ENCODE measurements around the gene ATP6V1C2.

The ATP6V1C2 gene

GRCh38 chr2:10831400-10831985 lies 110.1 kb downstream of the ATP6V1C2 start:
- Histone ChIP-seq H3K9ac (ENCODE audit: low read depth in 1 of 2, low read length in 2 of 2) (no peak overlapping the region), H3K9me3 (ENCODE audit: control insufficient read depth in 1 of 2, low read length in 2 of 2) (no peaks in the 10 kb centered on the region), H3K27ac (ENCODE audit: low read depth, low read length) (no peak overlapping the region), H3K36me3 (ENCODE audit: control insufficient read depth in 1 of 2, insufficient read depth in 2 of 2, low read length in 2 of 2) (no peaks in the 10 kb centered on the region), H3K27me3 (ENCODE audit: control insufficient read depth in 1 of 2, insufficient read depth in 2 of 2, low read length in 2 of 2) (peaks cover 4 to 5% of the 10 kb centered on the region in 2 donors), H3K4me1 (ENCODE audit: control insufficient read depth in 1 of 2, insufficient read depth in 2 of 2, low read length in 2 of 2) (peaks cover 10 to 13% of the 10 kb centered on the region in 2 donors), H3K4me3 (ENCODE audit: low read depth in 1 of 2, low read length in 2 of 2) (no peak overlapping the region)

- Histone ChIP-seq H3K27ac (ENCODE audit: low read depth, low read length) (no peak overlapping the region), H3K9ac (ENCODE audit: low read depth in 1 of 2, low read length in 2 of 2) (no peak overlapping the region), H3K4me1 (ENCODE audit: control insufficient read depth in 1 of 2, insufficient read depth in 2 of 2, low read length in 2 of 2) (peaks cover 10 to 13% of the 10 kb centered on the region in 2 donors), H3K27me3 (ENCODE audit: control insufficient read depth in 1 of 2, insufficient read depth in 2 of 2, low read length in 2 of 2) (peaks cover 4 to 5% of the 10 kb centered on the region in 2 donors), H3K4me3 (ENCODE audit: low read depth in 1 of 2, low read length in 2 of 2) (no peak overlapping the region), H3K9me3 (ENCODE audit: control insufficient read depth in 1 of 2, low read length in 2 of 2) (no peaks in the 10 kb centered on the region), H3K36me3 (ENCODE audit: control insufficient read depth in 1 of 2, insufficient read depth in 2 of 2, low read length in 2 of 2) (no peaks in the 10 kb centered on the region)
These were observed 110.9 kb downstream of the ATP6V1C2 start for GRCh38 chr2:10832203-10832936.

- H3K27ac ChIP-seq (ENCODE audit: low read depth, low read length): no peak overlapping the region
- H3K4me3 ChIP-seq (ENCODE audit: low read depth in 1 of 2, low read length in 2 of 2): no peak overlapping the region
- no peak overlapping the region for H3K9ac ChIP-seq (ENCODE audit: low read depth in 1 of 2, low read length in 2 of 2)
These were observed 111.6 kb downstream of the ATP6V1C2 start for GRCh38 chr2:10833021-10833420.

DNA sequence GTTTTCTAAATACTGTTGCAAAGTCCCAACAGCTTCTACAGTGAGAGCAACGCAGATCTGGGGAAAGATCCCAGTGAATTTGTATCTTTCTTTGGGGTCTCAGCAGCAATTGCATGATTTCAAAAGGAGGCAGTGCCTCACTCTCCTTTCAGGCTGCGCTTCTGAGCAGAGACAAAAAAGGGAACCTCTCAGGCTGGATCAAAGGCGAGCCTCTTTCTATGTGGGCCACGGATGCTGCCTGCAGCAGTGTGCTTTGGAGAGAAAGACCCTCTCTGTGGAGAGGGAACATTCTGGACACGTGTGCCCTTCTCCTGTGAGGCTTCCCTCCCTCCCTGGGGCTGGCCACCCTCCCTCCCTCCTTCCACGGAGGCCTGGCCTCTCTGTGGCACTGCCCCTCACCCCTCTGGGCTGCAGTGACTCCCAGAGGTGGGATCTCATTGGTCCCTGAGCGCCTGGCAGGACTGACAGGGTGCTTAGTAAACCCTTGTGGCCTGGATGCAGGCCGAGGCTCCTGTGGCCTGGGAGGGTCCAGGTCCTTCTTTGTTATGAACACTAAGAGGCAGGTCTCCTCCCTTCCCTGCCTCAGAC lies 112.7 kb downstream of the ATP6V1C2 start:
- Histone ChIP-seq H3K4me1 (ENCODE audit: control insufficient read depth in 1 of 2, insufficient read depth in 2 of 2, low read length in 2 of 2) (peaks cover 10 to 13% of the 10 kb centered on the region in 2 donors), H3K9ac (ENCODE audit: low read depth in 1 of 2, low read length in 2 of 2) (no peak overlapping the region), H3K27ac (ENCODE audit: low read depth, low read length) (no peak overlapping the region), H3K4me3 (ENCODE audit: low read depth in 1 of 2, low read length in 2 of 2) (no peak overlapping the region), H3K36me3 (ENCODE audit: control insufficient read depth in 1 of 2, insufficient read depth in 2 of 2, low read length in 2 of 2) (no peaks in the 10 kb centered on the region), H3K27me3 (ENCODE audit: control insufficient read depth in 1 of 2, insufficient read depth in 2 of 2, low read length in 2 of 2) (peaks cover 4 to 5% of the 10 kb centered on the region in 2 donors), H3K9me3 (ENCODE audit: control insufficient read depth in 1 of 2, low read length in 2 of 2) (no peaks in the 10 kb centered on the region)

More at GRCh38 chr2:10833021-10833420, 111.6 kb downstream of the ATP6V1C2 start:
- Histone ChIP-seq H3K9me3 (ENCODE audit: control insufficient read depth in 1 of 2, low read length in 2 of 2) (no peaks in the 10 kb centered on the region), H3K36me3 (ENCODE audit: control insufficient read depth in 1 of 2, insufficient read depth in 2 of 2, low read length in 2 of 2) (no peaks in the 10 kb centered on the region), H3K4me1 (ENCODE audit: control insufficient read depth in 1 of 2, insufficient read depth in 2 of 2, low read length in 2 of 2) (peaks cover 10 to 13% of the 10 kb centered on the region in 2 donors), H3K27me3 (ENCODE audit: control insufficient read depth in 1 of 2, insufficient read depth in 2 of 2, low read length in 2 of 2) (peaks cover 4 to 5% of the 10 kb centered on the region in 2 donors)

Data from duodenal mucosa (tissue), 2 donors.